ENCODE measurements around the gene GRIN2D. TPM values are rescaled to one million over a fixed set of nuclear protein-coding genes. Genes with fewer than 3 reads are reported as not detected.

Gene GRIN2D
- total and polyA plus RNA-seq, 2 of the 8 experiments (the other 6 are each of a cell fraction or from before 2014, with no cell fraction given), result 2.2 to 12.4 TPM

DNA sequence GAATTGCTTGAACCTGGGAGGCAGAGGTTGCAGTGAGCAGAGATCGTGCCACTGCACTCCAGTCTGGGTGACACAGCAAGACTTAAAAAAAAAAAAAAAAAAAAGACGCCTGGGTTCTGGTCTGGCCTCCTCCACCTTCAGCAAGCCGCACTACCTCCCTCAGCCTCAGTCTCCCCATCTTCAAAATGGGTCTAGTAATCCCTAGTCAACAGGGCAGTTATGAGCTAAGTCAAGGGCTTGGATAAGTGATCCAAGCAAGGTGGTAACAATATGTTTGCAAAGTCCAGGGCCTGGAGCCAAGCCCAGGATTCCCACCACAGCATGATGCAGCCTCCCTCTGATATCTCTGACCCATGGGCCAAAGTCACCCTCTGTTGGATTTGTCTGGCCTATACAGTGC is 6.5 kb upstream of the GRIN2D start:
- H2BK12ac ChIP-seq (ENCODE audit: low read depth, low read length), result no peak overlapping the region
- no peaks in the 10 kb centered on the region; a peak in 1 of 7 replicates for H3K27me3 ChIP-seq (replicated peaks in 1 of 4; ENCODE audit: control insufficient read depth in 3 of 4, extremely low read depth in 1 of 4, insufficient read depth in 3 of 4, low read length in 3 of 4)
- no peak overlapping the region for H2AFZ ChIP-seq (ENCODE audit: low read length)
- H2BK15ac ChIP-seq (ENCODE audit: low read length), result no peak overlapping the region
- no peak overlapping the region for H3K18ac ChIP-seq (ENCODE audit: extremely low read depth, low read length)
- H4K91ac ChIP-seq (replicated peaks; ENCODE audit: insufficient read length, low read length), result no peak overlapping the region
- H3K23me2 ChIP-seq (ENCODE audit: low read depth, low read length), result peaks cover 9% of the 10 kb centered on the region; the same call in 1 of the 2 replicates
- H3K23ac ChIP-seq (ENCODE audit: insufficient read length), result no peak overlapping the region
- peaks cover 4% of the 10 kb centered on the region; the same call in 1 of the 2 replicates for H3K79me1 ChIP-seq (ENCODE audit: low read depth, low read length)
- H2BK20ac ChIP-seq (ENCODE audit: low read length), result no peak overlapping the region
- DNase-seq (ENCODE audit: low read depth in 1 of 2, low spot score in 2 of 2), result no peak
- no peak overlapping the region for H2BK120ac ChIP-seq (replicated peaks; ENCODE audit: low read depth, low read length)
- H3K79me2 ChIP-seq (ENCODE audit: control insufficient read depth in 1 of 2, insufficient read depth in 2 of 2, low read length in 2 of 2), result peaks cover 0 to 10% of the 10 kb centered on the region in 2 experiments; a peak in 1 of 4 replicates
- peaks cover 1 to 7% of the 10 kb centered on the region in 2 experiments for H4K20me1 ChIP-seq (replicated peaks in 1 of 2; ENCODE audit: control insufficient read depth in 1 of 2, insufficient read depth in 2 of 2, low read length in 2 of 2)
- no peak overlapping the region for H2AK5ac ChIP-seq (ENCODE audit: low read depth, low read length)
- FAIRE-seq, result no peak
- H3K27ac ChIP-seq (ENCODE audit: low read depth, low read length), result no peak overlapping the region
- H3K4ac ChIP-seq (replicated peaks; ENCODE audit: insufficient read length, low read depth, low read length), result no peak overlapping the region
- CTCF ChIA-PET (ENCODE audit: partially characterized antibody), result interaction anchor here (0.6 kb wide), 1 partner anchor 174 kb away, joined by 4 read pairs; no protein-coding TSS in a partner anchor
- no peak overlapping the region for H4K8ac ChIP-seq (ENCODE audit: extremely low read depth, insufficient read depth, low read length)
- H3K14ac ChIP-seq (ENCODE audit: insufficient read length), result no peak overlapping the region
- H4K5ac ChIP-seq (ENCODE audit: insufficient read length, low read depth, low read length), result no peak overlapping the region
- H3K9me3 ChIP-seq (ENCODE audit: insufficient read depth in 2 of 2, low read depth in 1 of 2, low read length in 1 of 2), result no peaks in the 10 kb centered on the region
- no peak overlapping the region for H3K4me2 ChIP-seq (ENCODE audit: insufficient read depth in 1 of 2, low read depth in 2 of 2, low read length in 2 of 2)
- no peak overlapping the region for H2BK5ac ChIP-seq (ENCODE audit: low read depth, low read length)
- peaks cover 0 to 4% (median 0%) of the 10 kb centered on the region in 4 experiments; a peak in 2 of 7 replicates for H3K4me1 ChIP-seq (replicated peaks in 1 of 4; ENCODE audit: control insufficient read depth in 3 of 4, insufficient read depth in 4 of 4, low read length in 3 of 4)
- 87% methylated on average over 2 of the region's 3 CpGs; no CpG with 5 or more reads in 1 of the 2 experiments for WGBS, 2 experiments (ENCODE audit: extremely low coverage in 1 of 2, insufficient coverage in 1 of 2, insufficient read length in 1 of 2, insufficient replicate concordance in 2 of 2, low coverage in 1 of 2, low lambda C conversion rate in 2 of 2, missing lambda C conversion rate in 1 of 2)
- no peak overlapping the region for H3K56ac ChIP-seq (replicated peaks; ENCODE audit: insufficient read length, low read depth, low read length)
- H3K9ac ChIP-seq (replicated peaks in 1 of 4; ENCODE audit: extremely low read depth in 1 of 4, low read depth in 3 of 4, low read length in 3 of 4), result no peak overlapping the region
- peaks cover 19 to 65% (median 49%) of the 10 kb centered on the region in 4 experiments for H3K36me3 ChIP-seq (ENCODE audit: control insufficient read depth in 2 of 4, insufficient read depth in 4 of 4, low read length in 3 of 4)
- POLR2A ChIA-PET (ENCODE audit: partially characterized antibody), result interaction anchor here (1.0 kb wide), 1 partner anchor 17 kb away, joined by 5 read pairs; no protein-coding TSS in a partner anchor
- H3K4me3 ChIP-seq (ENCODE audit: extremely low read depth in 1 of 4, insufficient read depth in 2 of 4, low read depth in 3 of 4, low read length in 4 of 4), result no peak overlapping the region
- no peak for TF ChIP-seq ZNF274 (IDR thresholded peaks at IDR 0.05; ENCODE audit: borderline replicate concordance, extremely low read depth, low read length)
- no peak for TF ChIP-seq SIN3A (conservative IDR thresholded peaks at IDR 0.05 in 1 of 2, IDR thresholded peaks at IDR 0.05 in 1 of 2; ENCODE audit: low read depth in 1 of 2, low read length in 2 of 2)
- TF ChIP-seq BACH1 (IDR thresholded peaks at IDR 0.05; ENCODE audit: low read length), result no peak
- TF ChIP-seq RNF2 (IDR thresholded peaks at IDR 0.05; ENCODE audit: borderline replicate concordance, low read depth, low read length, missing control alignments, poor library complexity, severe bottlenecking), result no peak
- TF ChIP-seq CTCF (IDR thresholded peaks at IDR 0.05; ENCODE audit: control extremely low read depth in 1 of 3, insufficient read depth in 1 of 3, low read depth in 1 of 3, low read length in 3 of 3), result no peak
- no peak for TF ChIP-seq TCF12 (IDR thresholded peaks at IDR 0.05; ENCODE audit: low read depth, low read length)
- TF ChIP-seq SIX5 (IDR thresholded peaks at IDR 0.05; ENCODE audit: low read depth, low read length), result no peak
- TF ChIP-seq CEBPB (IDR thresholded peaks at IDR 0.05; ENCODE audit: low read depth, low read length), result no peak
- TF ChIP-seq SUZ12 (IDR thresholded peaks at IDR 0.05; ENCODE audit: low read length), result no peak

Measured in H1 (cell line).